ENCODE data around the gene SERINC3.

- TF ChIP-seq CTCF (optimal IDR thresholded peaks at IDR 0.05 in 1 of 3, IDR thresholded peaks at IDR 0.05 in 1 of 3, conservative IDR thresholded peaks at IDR 0.05 in 1 of 3; ENCODE audit: extremely low read depth in 1 of 3, insufficient read depth in 2 of 3, low read length in 3 of 3) (no peak), EZH2 (IDR thresholded peaks at IDR 0.05; ENCODE audit: low read length) (no peak)
Observed at GRCh38 chr20:44500221-44500620, 21.6 kb downstream of the SERINC3 start.
